GM18858 (cell line): ENCODE results near the gene ANXA5.

Experiments used
- ATAC-seq: cut with Tn5 transposase; IDR thresholded peaks from one replicate; pipeline ENCODE4 v1.9.1; 2021; ENCODE audit not compliant: unreplicated experiment

ANXA5 gene

DNA sequence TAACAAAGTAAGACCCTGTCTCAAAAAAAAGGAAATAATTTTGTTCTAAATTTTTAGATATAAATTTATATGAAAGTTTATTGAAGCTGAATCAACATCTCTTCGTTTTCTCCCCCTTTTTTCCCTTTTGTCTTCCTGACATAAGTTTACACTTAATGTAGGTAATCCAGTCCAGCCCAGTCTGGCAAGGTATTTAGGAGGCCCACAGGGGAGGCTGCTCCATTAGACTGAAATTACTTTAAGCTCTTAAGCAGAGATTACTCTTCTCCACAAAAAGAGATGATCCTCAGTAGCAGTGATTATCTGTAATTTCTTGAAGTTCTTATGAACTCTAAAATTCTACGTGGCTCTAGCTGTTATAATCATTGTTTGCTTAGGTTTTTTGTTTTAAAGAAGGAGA lies 46.0 kb downstream of the ANXA5 start:
- no peak for ATAC-seq

DNA sequence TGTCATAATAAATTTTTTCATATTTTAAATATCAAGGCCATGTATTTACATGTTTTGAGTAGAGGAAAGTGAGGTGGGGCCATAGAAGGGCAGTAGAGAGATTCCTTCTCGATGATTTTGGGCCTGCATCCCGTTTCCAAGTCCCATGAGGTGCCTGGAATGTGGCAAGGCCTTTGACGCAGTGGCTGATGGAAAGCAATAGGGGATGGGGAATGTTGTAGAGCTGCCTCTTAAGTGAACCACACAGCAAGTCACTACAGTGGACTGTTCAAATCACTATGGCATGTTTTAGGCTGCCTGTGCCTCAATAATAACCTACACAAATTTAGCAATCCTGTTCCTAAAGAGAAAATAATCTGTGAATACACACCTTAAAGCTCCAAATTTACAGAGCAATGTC lies 48.3 kb downstream of the ANXA5 start:
- ATAC-seq, result no peak

DNA sequence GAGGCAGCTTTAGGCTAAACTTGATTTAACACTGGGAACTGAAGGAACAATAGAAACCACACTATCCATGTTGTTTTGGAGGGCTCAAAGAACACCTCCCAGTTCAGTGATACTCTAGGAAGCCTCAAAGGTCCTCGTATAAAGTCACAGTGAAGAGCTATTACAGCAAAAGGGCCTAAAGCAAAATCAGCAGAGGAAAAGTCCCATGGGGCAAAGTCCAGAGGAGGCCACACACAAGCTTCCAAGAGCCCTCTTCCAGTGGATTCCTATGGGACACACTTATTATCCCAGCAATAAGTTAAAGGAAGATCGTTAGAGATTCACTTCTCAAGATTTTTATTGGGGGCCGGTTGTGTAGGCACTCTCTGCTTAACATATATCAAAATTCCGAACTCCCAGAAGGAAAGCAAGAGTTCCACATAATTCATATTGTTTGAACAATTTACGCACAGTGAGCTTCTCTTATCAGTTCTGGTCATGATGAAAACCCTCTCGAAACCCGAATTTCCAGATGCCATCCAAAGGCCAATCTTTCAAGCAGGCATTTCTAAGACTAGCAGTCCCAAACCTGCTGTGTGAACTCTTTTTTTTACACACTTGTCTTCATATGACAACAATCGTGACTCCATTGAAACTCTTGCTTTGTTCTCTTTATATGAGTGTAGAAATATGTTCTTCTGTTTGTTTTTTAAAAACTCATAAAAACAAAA lies 53.7 kb downstream of the ANXA5 start:
- no peak for ATAC-seq

DNA sequence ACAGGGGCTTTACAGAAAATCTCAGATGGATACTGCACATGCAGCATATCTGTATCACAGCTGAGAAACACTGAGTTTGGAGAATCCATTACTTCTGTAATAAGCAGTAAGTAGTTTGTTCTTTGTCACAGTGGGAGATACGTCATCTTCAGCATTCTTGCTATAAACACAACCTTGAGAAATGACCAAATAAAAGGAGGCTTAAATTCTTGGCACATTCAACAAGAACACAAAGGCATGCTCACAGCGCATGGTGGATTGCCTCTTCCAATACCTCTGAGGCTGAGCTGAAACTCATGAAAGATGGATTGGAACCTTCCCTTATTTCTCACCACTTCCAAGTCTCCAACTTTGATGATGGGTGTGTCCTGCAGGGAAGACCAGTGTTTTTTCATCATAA lies 54.5 kb downstream of the ANXA5 start:
- ATAC-seq, result no peak

DNA sequence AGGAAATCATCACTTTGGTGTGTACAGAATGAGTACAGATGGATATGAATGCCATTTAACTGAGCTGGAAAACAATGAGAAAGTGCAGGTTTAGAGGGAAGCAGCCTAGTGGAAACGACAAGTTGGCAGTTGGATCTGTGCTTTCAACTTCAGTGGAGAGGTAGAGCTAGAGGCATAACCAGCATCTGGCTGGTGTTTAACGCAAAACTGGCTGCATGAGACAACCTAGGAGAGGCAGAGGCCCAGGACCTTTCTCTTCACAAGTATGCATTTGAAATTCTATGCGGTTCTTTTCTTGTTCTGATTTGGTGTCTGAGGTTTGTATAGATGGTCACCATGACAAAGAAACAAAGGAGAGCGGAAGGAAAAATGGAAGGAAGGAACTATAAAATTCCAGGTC lies 63.1 kb downstream of the ANXA5 start:
- no peak for ATAC-seq

DNA sequence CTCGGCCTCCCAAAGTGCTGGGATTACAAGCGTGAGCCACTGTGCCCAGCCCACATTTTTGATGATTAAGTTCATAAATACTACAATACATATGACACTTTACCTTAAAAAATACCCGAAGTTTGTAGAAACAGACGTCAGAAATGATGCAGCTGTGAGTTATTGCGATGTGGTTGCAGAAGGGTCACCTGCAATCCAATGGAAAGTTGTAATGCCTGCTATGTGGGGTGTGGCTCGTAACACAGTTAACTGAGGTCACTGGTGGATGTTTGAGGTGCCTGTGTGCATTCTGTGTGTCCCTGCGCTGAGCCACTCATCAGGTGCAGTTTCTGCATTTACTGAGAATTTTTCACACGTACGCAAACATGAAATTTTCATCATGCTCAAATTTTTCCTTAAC lies 64.1 kb downstream of the ANXA5 start:
- no peak for ATAC-seq
